BJ (cell line): ENCODE results near the gene DCDC2C. TPM values are rescaled to one million over a fixed set of nuclear protein-coding genes. Genes with fewer than 3 reads are reported as not detected.

ENCODE experiments used
- CTCF ChIA-PET: fragments of 350-600 bp; formaldehyde crosslinking; extraction: SDS; loops from one replicate; lab custom pipeline; 2021; ENCODE audit warnings: antibody characterized with exemption, inconsistent platforms; lab: Yijun Ruan, JAX
- POLR2A ChIA-PET: fragments of 300-600 bp; sonication (Branson Sonifier 250); formaldehyde crosslinking; extraction: SDS; loops from one replicate; lab custom pipeline; 2021; ENCODE audit warnings: antibody characterized with exemption; lab: Charles Lee
- DNase-seq: peaks from one replicate; pipeline ENCODE4 v3.0.0-alpha.2; 2011; ENCODE audit warnings: low read depth
- H3K27me3 ChIP-seq: 2 replicates; pipeline ENCODE4 v1.6.0; 2011; ENCODE audit warnings: low read length; ENCODE audit not compliant: control insufficient read depth, insufficient read depth
- H3K36me3 ChIP-seq: 2 replicates; pipeline ENCODE4 v1.5.1; 2011; ENCODE audit warnings: low read length; ENCODE audit not compliant: control insufficient read depth, insufficient read depth
- H3K4me3 ChIP-seq: 2 replicates; pipeline ENCODE4 v1.5.1; 2011; ENCODE audit warnings: low read depth, mild to moderate bottlenecking, control low read depth, low read length
- CTCF ChIP-seq: IDR thresholded peaks from 2 replicates; pipeline ENCODE4 v1.5.1; 2011; ENCODE audit warnings: low read depth, mild to moderate bottlenecking, control low read depth, inconsistent platforms, low read length, moderate library complexity; ENCODE audit not compliant: insufficient read depth
- polyA minus RNA-seq: library from RNA; depleted of rRNA, polyadenylated mRNA; stranded (reverse); fragments of >200 nt; gene quantifications from 2 replicates; pipeline ENCODE4 v1.2.3, GENCODE V29; 2011; rRNA and poly(A)+ RNA removed
- polyA plus RNA-seq: library from polyadenylated mRNA; depleted of rRNA; stranded (reverse); fragments of >200 nt; gene quantifications from 2 replicates; pipeline ENCODE4 v1.2.3, GENCODE V29; 2011; rRNA removed

The DCDC2C gene
- not detected in 2 replicates for polyA plus RNA-seq
- polyA minus RNA-seq, result not detected in 2 replicates

GRCh38 chr2:3703236-3703756, at the start of gene DCDC2C:
Gene DCDC2C (plus strand): TSS chr2:3703575. CDS start chr2:3703752, 177 bp downstream.
- Histone ChIP-seq H3K4me3 (no peak within 1 kb of the TSS), H3K36me3 (no peaks in the 10 kb centered on the region), H3K27me3 (no peaks in the 10 kb centered on the region)
- no peak for DNase-seq
- no peak for TF ChIP-seq CTCF
- CTCF ChIA-PET, result interaction anchor here (0.9 kb wide), 1 partner anchor 11 kb away, joined by 3 read pairs; no protein-coding TSS in a partner anchor
- POLR2A ChIA-PET, result no interaction called here

- CTCF ChIA-PET, result interaction anchor here (1.1 to 2.9 kb wide), 3 partner anchors 12 to 230 kb away, joined by 3 to 10 read pairs (median 6); no protein-coding TSS in a partner anchor
- no peak for DNase-seq
- no peak for TF ChIP-seq CTCF
- Histone ChIP-seq H3K27me3 (0 out of 2 replicates have a peak, but pooled peaks cover 1% of the 10 kb centered on the region), H3K4me3 (no peak overlapping the region), H3K36me3 (no peaks in the 10 kb centered on the region)
- POLR2A ChIA-PET, result no interaction called here
These were observed 49.4 kb upstream of the DCDC2C start for GRCh38 chr2:3654011-3654410.

GRCh38 chr2:3654531-3655225, 48.7 kb upstream of the DCDC2C start:
- 0 out of 2 replicates have a peak, but pooled peaks cover 1% of the 10 kb centered on the region for H3K27me3 ChIP-seq
- no peak overlapping the region for H3K4me3 ChIP-seq
- no peak for TF ChIP-seq CTCF
- no peak for DNase-seq
- ChIA-PET CTCF (interaction anchor here (1.1 to 1.2 kb wide), 2 partner anchors 12 to 20 kb away, joined by 3 to 6 read pairs; no protein-coding TSS in a partner anchor), POLR2A (no interaction called here)
- no peaks in the 10 kb centered on the region for H3K36me3 ChIP-seq

- Histone ChIP-seq H3K27me3 (no peaks in the 10 kb centered on the region), H3K4me3 (no peak overlapping the region), H3K36me3 (no peaks in the 10 kb centered on the region)
- POLR2A ChIA-PET, result no interaction called here
- CTCF ChIA-PET, result interaction anchor here (1.1 to 1.6 kb wide), 2 partner anchors 12 to 180 kb away, joined by 3 to 6 read pairs; no protein-coding TSS in a partner anchor
- no peak for DNase-seq
- TF ChIP-seq CTCF, result no peak
These were observed 47.3 kb upstream of the DCDC2C start for GRCh38 chr2:3655871-3656761.
